DOHH2 (cell line): ENCODE results near the gene ABCC9.

Experiments used
- H3F3A ChIP-seq: fragments of 200-600 bp; sonication (generic), shearing (Covaris generic); 2 replicates; pipeline ENCODE4 v1.6.0; 2016; ENCODE audit warnings: antibody characterized with exemption, mild to moderate bottlenecking; ENCODE audit not compliant: control insufficient read depth, insufficient read depth
- H3K27ac ChIP-seq: fragments of 200-600 bp; sonication (generic); 2 replicates; pipeline ENCODE4 v1.5.1; 2014; ENCODE audit warnings: low read depth, mild to moderate bottlenecking, low read length, moderate library complexity
- H3K27me3 ChIP-seq: fragments of 200-600 bp; sonication (generic); 2 replicates; pipeline ENCODE4 v1.6.1; 2014; ENCODE audit warnings: mild to moderate bottlenecking, low read length, mixed read lengths; ENCODE audit not compliant: control insufficient read depth
- H3K36me3 ChIP-seq: fragments of 200-600 bp; sonication (generic); 2 replicates; pipeline ENCODE4 v1.6.1; 2014; ENCODE audit warnings: mild to moderate bottlenecking, low read length, moderate library complexity, mixed read lengths; ENCODE audit not compliant: control insufficient read depth
- H3K4me1 ChIP-seq: fragments of 200-600 bp; sonication (generic); 2 replicates; pipeline ENCODE4 v1.6.1; 2014; ENCODE audit warnings: mild to moderate bottlenecking, low read length, mixed read lengths; ENCODE audit not compliant: control insufficient read depth
- H3K4me2 ChIP-seq: fragments of 200-600 bp; sonication (generic); 2 replicates; pipeline ENCODE4 v1.6.0; 2014; ENCODE audit warnings: mild to moderate bottlenecking, low read length, moderate library complexity
- H3K4me3 ChIP-seq: fragments of 200-600 bp; sonication (generic); 2 replicates; pipeline ENCODE4 v1.5.1; 2014; ENCODE audit warnings: mild to moderate bottlenecking, low read length, mixed read lengths
- H3K79me2 ChIP-seq: fragments of 200-600 bp; sonication (generic); 2 replicates; pipeline ENCODE4 v1.6.1; 2014; ENCODE audit warnings: mild to moderate bottlenecking, low read length, mixed read lengths; ENCODE audit not compliant: control insufficient read depth
- H3K9me2 ChIP-seq: fragments of 200-600 bp; sonication (generic); replicated peaks from 2 replicates; pipeline ENCODE4 v1.6.1; 2014; ENCODE audit warnings: mild to moderate bottlenecking, low read length, mixed read lengths; ENCODE audit not compliant: control insufficient read depth
- H3K9me3 ChIP-seq: fragments of 200-600 bp; sonication (generic); 2 replicates; pipeline ENCODE4 v1.6.1; 2014; ENCODE audit warnings: antibody characterized with exemption, low read length, mixed read lengths; ENCODE audit not compliant: control insufficient read depth, insufficient read depth
- H4K20me1 ChIP-seq: fragments of 200-600 bp; sonication (generic); 2 replicates; pipeline ENCODE4 v1.6.0; 2014; ENCODE audit warnings: low read depth, mild to moderate bottlenecking, antibody characterized with exemption, low read length, moderate library complexity; ENCODE audit not compliant: control insufficient read depth, insufficient read depth
- CTCF ChIP-seq: fragments of 200-600 bp; sonication (generic); IDR thresholded peaks from one replicate; pipeline ENCODE4 v1.5.1; 2014; ENCODE audit warnings: antibody characterized with exemption, mild to moderate bottlenecking, low read depth, low read length; ENCODE audit not compliant: poor library complexity, severe bottlenecking
- EZH2phosphoT487 ChIP-seq: fragments of 200-600 bp; sonication (generic); IDR thresholded peaks from 2 replicates; pipeline ENCODE4 v1.6.1; 2017; ENCODE audit warnings: borderline replicate concordance, mild to moderate bottlenecking, antibody characterized with exemption, low read length, moderate library complexity, mixed read lengths

Gene ABCC9

DNA sequence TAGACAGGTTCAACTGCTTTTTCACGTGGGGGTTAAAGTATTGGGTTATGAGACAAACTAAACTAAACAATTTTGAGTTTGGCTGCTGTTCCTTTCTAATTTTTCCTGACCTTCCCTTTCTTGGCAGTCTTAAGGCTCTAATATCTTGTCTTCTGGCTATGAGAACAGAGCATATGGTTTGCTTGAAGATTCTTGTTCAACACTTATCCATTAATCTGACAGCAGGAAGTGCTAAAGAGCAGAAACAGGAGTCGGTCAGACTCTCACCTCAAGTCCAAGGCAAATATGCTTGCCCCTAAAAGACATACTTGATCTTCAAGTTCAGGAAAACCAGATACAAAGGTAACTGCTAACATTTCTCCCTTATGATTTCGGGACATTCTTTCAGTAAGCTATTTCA, 114.1 kb downstream of the ABCC9 start:
- Histone ChIP-seq H3K4me2 (no peak overlapping the region), H3K9me2 (no peaks in the 10 kb centered on the region), H3K27me3 (no peaks in the 10 kb centered on the region), H3K79me2 (no peaks in the 10 kb centered on the region), H3K4me1 (no peaks in the 10 kb centered on the region), H3K36me3 (no peaks in the 10 kb centered on the region), H3K27ac (no peak overlapping the region), H3F3A (no peaks in the 10 kb centered on the region), H4K20me1 (no peaks in the 10 kb centered on the region), H3K9me3 (no peaks in the 10 kb centered on the region), H3K4me3 (no peak overlapping the region)
- TF ChIP-seq EZH2phosphoT487, result no peak
- no peak for TF ChIP-seq CTCF

DNA sequence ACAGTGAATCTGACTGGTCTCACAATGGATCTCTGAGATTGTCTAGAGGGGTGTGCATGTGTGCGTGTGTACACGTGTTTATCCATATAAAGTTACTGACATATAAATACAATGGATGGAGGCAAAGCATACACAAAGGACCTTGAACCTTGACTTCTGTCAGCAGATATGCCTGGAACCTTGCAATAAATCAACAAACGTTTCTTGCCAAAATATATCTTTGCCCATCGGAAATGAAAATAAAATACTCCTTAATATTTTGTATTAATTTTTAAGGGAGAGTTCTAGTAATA, 114.7 kb downstream of the ABCC9 start:
- Histone ChIP-seq H3K9me3 (no peaks in the 10 kb centered on the region), H3K4me2 (no peak overlapping the region), H4K20me1 (no peaks in the 10 kb centered on the region), H3K4me1 (no peaks in the 10 kb centered on the region), H3K79me2 (no peaks in the 10 kb centered on the region), H3K27ac (no peak overlapping the region), H3K9me2 (no peaks in the 10 kb centered on the region), H3F3A (no peaks in the 10 kb centered on the region), H3K27me3 (no peaks in the 10 kb centered on the region), H3K4me3 (no peak overlapping the region), H3K36me3 (no peaks in the 10 kb centered on the region)
- TF ChIP-seq EZH2phosphoT487, result no peak
- no peak for TF ChIP-seq CTCF

GRCh38 chr12:21825886-21826617, 115.2 kb downstream of the ABCC9 start:
- H3K36me3 ChIP-seq, result no peaks in the 10 kb centered on the region
- no peaks in the 10 kb centered on the region for H3K4me1 ChIP-seq
- no peaks in the 10 kb centered on the region for H3F3A ChIP-seq
- H3K79me2 ChIP-seq, result no peaks in the 10 kb centered on the region
- no peaks in the 10 kb centered on the region for H3K9me2 ChIP-seq
- no peak overlapping the region for H3K4me2 ChIP-seq
- no peaks in the 10 kb centered on the region for H3K27me3 ChIP-seq
- TF ChIP-seq CTCF, result no peak
- no peak for TF ChIP-seq EZH2phosphoT487
- no peak overlapping the region for H3K4me3 ChIP-seq
- H3K9me3 ChIP-seq, result no peaks in the 10 kb centered on the region
- H3K27ac ChIP-seq, result no peak overlapping the region
- H4K20me1 ChIP-seq, result no peaks in the 10 kb centered on the region

DNA sequence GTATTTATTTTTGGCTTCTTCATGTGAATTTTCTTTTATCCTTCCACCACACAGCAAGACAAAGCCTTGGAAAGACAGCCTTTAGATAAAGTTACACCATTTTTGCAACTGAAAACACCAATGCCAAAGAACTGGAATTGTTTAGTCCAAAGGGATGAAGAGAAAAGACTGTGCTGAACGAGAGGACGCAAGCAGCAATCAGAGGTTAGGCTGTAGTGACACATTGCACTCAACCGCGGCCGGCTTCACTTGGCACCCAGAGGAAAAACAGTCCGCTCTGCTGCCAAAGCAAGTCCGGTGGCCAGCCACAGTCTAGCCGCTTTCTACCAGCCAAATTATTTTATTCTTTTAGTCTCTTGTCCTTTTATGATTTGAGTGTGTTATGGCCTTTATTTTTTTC, 117.6 kb downstream of the ABCC9 start:
- Histone ChIP-seq H3K27ac (no peak overlapping the region), H3K4me2 (no peak overlapping the region), H3K79me2 (no peaks in the 10 kb centered on the region), H3K9me2 (no peaks in the 10 kb centered on the region), H3K9me3 (no peaks in the 10 kb centered on the region), H3F3A (no peaks in the 10 kb centered on the region), H3K36me3 (no peaks in the 10 kb centered on the region), H3K4me1 (no peaks in the 10 kb centered on the region), H3K4me3 (no peak overlapping the region), H4K20me1 (no peaks in the 10 kb centered on the region), H3K27me3 (no peaks in the 10 kb centered on the region)
- TF ChIP-seq CTCF (no peak), EZH2phosphoT487 (no peak)
